Breast epithelium (tissue), 4 donors: ENCODE results near the gene GORASP1. TPM values are rescaled to one million over a fixed set of nuclear protein-coding genes. Genes with fewer than 3 reads are reported as not detected.

Experiments
- DNase-seq, 2 donors: peaks; one replicate each; pipeline ENCODE4 v3.0.0-alpha.2; 2019; ENCODE audit warnings: low spot score in 2 of 2
- H3K27ac ChIP-seq, 2 donors: fragments of 200-600 bp; sonication (generic) in 1 of 2; one replicate each; pipeline ENCODE4 v1.5.1; 2016 to 2019; ENCODE audit warnings: mild to moderate bottlenecking in 1 of 2
- H3K27me3 ChIP-seq, 2 donors: fragments of 200-600 bp; sonication (generic) in 1 of 2; one replicate each; pipeline versions ENCODE4 v1.5.1 to v1.6.0; 2017 to 2019; ENCODE audit warnings: control low read depth in 1 of 2, mild to moderate bottlenecking in 1 of 2
- H3K36me3 ChIP-seq: fragments of 200-600 bp; one replicate; pipeline ENCODE4 v1.5.1; 2019
- H3K4me1 ChIP-seq, 2 donors: fragments of 200-600 bp; sonication (generic); one replicate each; pipeline ENCODE4 v1.5.1; 2016 to 2019; ENCODE audit warnings: control low read depth in 1 of 2
- H3K4me3 ChIP-seq, 3 donors: fragments of 200-600 bp; sonication (generic); 1 replicate in 2 of 3; 2 replicates in 1 of 3; pipeline ENCODE4 v1.5.1; 2016 to 2019; ENCODE audit warnings: mild to moderate bottlenecking in 3 of 3, moderate library complexity in 2 of 3
- H3K9me3 ChIP-seq, 2 donors: fragments of 200-600 bp; sonication (generic) in 1 of 2; one replicate each; pipeline ENCODE4 v1.5.1; 2016 to 2019; ENCODE audit warnings: control low read depth in 1 of 2
- POLR2A ChIP-seq: fragments of 450-650 bp; IDR thresholded peaks from one replicate; pipeline ENCODE4 v1.6.1; 2016; ENCODE audit warnings: antibody characterized with exemption, mild to moderate bottlenecking, moderate library complexity
- POLR2AphosphoS5 ChIP-seq, 3 donors: sonication (generic); formaldehyde crosslinking; IDR thresholded peaks; one replicate each; pipeline ENCODE4 v1.6.1; 2017; ENCODE audit warnings: antibody characterized with exemption in 3 of 3
- intact Hi-C: fragments of 100-400 bp; cut with DNase I; formaldehyde crosslinking; loops from one replicate; pipeline ENCODE4 v1.15.1; 2023; ENCODE audit warnings: low total_unique reads
- total RNA-seq, 3 donors: library from RNA; depleted of rRNA; stranded (reverse); fragments of >200 nt; gene quantifications; one replicate each; pipeline ENCODE4 v1.1.0, GENCODE V29; 2016
- TF ChIP-seq, protein P1 (sequence below), 3 donors: fragments of 450-650 bp; IDR thresholded peaks; one replicate each; pipeline ENCODE4 v1.5.1; 2016 to 2017; ENCODE audit warnings: antibody characterized with exemption in 3 of 3, mild to moderate bottlenecking in 3 of 3, moderate library complexity in 3 of 3

GORASP1 gene
- 10 to 100 TPM; 58.2 to 98.8 (median 77.3) TPM for total RNA-seq

DNA sequence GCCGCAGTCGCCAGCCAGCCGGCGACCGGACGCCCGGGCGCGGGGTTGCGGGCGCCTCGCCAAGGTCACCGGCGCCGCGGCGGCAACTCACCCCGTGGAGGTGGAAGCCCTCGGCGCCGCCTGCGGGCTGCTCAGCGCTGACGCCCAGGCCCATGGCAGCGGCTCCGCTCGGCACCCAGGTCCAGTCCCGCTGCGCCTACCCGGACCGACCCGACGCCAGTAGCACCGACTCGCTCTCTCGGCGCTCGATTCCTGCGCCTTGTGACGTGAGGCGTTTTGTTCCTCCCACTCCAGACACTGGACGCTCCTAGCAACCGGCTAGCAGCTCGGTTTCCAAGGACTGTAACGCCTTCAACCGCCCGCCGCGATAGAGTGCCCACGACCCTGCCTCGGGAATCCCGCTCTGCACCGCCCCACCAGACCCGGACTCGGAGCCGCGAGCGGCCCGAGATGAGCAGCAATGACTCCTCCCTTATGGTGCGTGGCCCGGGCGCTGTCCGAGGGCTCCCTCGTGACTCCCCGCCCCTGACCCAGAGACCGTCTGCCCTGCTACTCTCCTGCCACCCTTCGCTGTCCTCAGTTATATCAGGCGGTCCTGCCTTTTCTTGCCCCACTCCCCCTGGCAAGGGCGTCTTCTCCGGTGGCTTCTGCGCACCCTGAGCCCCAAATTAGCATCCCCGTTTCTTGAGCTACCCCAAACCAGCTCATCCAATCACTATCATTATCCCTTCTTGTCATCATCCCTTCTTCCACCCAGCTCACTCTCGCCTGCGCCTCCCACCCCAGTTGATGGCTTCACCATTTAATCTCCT lies at the start of gene GORASP1, which contains the start of gene TTC21A:
Gene GORASP1, minus strand, starts transcription at position 240 of the 812 bp plus-strand sequence. Its CDS starts 86 bp downstream, at position 154.
Gene TTC21A, plus strand, starts transcription at position 293 of the 812 bp plus-strand sequence. Its CDS starts 158 bp downstream, at position 451.
- intact Hi-C loops, result loop anchor here (10.0 kb wide), 1 partner anchor 187 kb away; no protein-coding TSS in a partner anchor
- no peaks in the 10 kb centered on the region for H3K36me3 ChIP-seq
- peak within 1 kb of the TSS; percentile 80 to 99 (median 82) for H3K4me3 ChIP-seq
- peaks cover 8 to 37% of the 10 kb centered on the region in 2 donors for H3K4me1 ChIP-seq
- no peaks in the 10 kb centered on the region for H3K27me3 ChIP-seq
- H3K9me3 ChIP-seq, result no peaks in the 10 kb centered on the region
- peak; percentile 84 for DNase-seq
- H3K27ac ChIP-seq, result peak within 1 kb of the TSS; percentile 97 to 100
- TF ChIP-seq POLR2AphosphoS5 (IDR thresholded peaks at IDR 0.05) (peak; percentile 40 to 82 (median 49)), POLR2A (peak; percentile 52)
- TF ChIP-seq, protein P1, sequence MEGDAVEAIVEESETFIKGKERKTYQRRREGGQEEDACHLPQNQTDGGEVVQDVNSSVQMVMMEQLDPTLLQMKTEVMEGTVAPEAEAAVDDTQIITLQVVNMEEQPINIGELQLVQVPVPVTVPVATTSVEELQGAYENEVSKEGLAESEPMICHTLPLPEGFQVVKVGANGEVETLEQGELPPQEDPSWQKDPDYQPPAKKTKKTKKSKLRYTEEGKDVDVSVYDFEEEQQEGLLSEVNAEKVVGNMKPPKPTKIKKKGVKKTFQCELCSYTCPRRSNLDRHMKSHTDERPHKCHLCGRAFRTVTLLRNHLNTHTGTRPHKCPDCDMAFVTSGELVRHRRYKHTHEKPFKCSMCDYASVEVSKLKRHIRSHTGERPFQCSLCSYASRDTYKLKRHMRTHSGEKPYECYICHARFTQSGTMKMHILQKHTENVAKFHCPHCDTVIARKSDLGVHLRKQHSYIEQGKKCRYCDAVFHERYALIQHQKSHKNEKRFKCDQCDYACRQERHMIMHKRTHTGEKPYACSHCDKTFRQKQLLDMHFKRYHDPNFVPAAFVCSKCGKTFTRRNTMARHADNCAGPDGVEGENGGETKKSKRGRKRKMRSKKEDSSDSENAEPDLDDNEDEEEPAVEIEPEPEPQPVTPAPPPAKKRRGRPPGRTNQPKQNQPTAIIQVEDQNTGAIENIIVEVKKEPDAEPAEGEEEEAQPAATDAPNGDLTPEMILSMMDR (IDR thresholded peaks at IDR 0.05), result no peak

DNA sequence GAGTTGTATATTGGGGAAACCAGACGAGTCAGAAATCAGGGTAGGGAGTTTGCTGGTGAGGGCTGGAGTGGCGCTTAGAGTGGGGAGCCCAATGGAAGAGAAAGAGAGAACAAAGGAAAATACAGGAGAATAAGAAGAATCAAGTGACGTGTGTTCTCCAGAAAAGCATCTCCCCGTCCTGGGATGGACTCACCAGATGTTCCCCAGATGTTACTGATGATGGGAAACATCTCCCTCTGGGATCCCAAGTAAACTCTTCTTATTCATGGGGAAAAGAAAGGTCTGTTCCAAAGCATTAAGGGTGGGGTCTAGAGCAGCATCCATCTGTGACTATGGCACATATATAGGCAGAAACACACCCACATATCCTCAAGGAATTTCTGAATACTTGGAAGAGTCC lies 49.0 kb upstream of the GORASP1 start:
- TF ChIP-seq POLR2A (no peak), POLR2AphosphoS5 (IDR thresholded peaks at IDR 0.05) (no peak)
- TF ChIP-seq, protein P1 (IDR thresholded peaks at IDR 0.05), result no peak
- H3K4me3 ChIP-seq, result no peak overlapping the region
- no peaks in the 10 kb centered on the region for H3K9me3 ChIP-seq
- no peaks in the 10 kb centered on the region for H3K27me3 ChIP-seq
- H3K36me3 ChIP-seq, result no peaks in the 10 kb centered on the region
- H3K27ac ChIP-seq, result peak overlapping the region in 1 of 2 donors; percentile 59
- DNase-seq, result no peak
- H3K4me1 ChIP-seq, result no peaks in the 10 kb centered on the region
- intact Hi-C loops, result no loop called here

DNA sequence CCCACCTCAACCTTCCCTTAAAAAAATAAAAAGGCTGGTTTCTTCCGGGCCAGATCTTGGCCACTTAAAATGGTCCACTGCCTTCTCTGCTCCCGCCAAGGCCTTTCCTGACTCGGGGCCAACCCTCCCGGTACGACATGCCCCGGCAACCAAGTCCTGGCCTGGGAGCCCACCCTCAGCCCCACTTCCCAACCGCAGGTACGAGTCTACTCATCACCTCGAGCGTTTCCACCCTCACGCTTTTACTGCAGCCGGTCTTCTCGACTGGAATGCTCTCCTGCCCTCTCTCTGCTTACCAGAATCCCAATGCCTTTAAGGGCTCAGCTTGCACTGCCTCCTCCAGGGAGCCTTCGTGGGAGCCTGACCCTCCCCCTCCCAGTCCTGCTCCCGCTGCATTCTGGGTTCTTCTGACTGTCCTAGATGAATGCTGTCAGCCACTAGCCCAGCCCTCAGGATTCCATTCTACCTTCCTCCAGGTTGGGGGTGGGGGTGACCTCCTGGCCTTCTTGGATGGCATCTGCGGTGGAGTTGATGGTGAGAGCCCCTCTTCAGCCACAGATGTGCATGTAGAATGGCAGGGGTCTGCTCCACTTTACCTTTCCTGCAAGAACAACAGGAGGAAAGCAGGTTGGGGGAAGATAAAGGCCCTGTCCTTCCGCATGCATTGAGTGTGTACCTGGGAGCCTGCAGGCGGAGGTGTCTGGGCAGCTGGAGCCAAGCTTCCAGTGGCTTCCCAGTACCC lies 47.0 kb upstream of the GORASP1 start:
- intact Hi-C loops, result no loop called here

DNA sequence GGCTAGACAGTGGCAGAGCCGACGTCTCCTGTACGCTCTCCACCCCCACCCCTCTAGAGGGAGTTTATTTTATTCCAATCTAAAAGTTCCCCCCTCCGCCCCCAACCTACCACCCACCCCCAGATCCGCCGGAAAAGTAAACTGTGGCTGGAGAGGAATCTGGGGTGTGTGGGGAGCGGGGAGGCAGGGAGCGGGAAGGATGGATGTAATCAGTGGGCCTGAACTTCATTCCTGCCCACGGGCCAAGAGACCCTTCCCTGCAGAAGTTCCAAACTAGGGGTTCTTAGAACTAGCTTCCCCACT lies 46.5 kb upstream of the GORASP1 start:
- H3K36me3 ChIP-seq, result no peaks in the 10 kb centered on the region
- H3K4me3 ChIP-seq, result peak overlapping the region; percentile 89 to 99 (median 94)
- peak overlapping the region; percentile 100 for H3K27ac ChIP-seq
- peaks cover 9 to 22% of the 10 kb centered on the region in 2 donors for H3K4me1 ChIP-seq
- no peaks in the 10 kb centered on the region for H3K9me3 ChIP-seq
- intact Hi-C loops, result no loop called here
- TF ChIP-seq POLR2AphosphoS5 (IDR thresholded peaks at IDR 0.05), result no peak
- no peak for TF ChIP-seq POLR2A
- TF ChIP-seq, protein P1 (IDR thresholded peaks at IDR 0.05), result no peak
- DNase-seq, result no peak
- no peaks in the 10 kb centered on the region for H3K27me3 ChIP-seq

More for the DNA sequence above, 47.0 kb upstream of the GORASP1 start:
- H3K4me1 ChIP-seq, result peaks cover 9 to 17% of the 10 kb centered on the region in 2 donors
- H3K9me3 ChIP-seq, result no peaks in the 10 kb centered on the region
- no peaks in the 10 kb centered on the region for H3K36me3 ChIP-seq
- H3K27ac ChIP-seq, result peak overlapping the region; percentile 100
- no peak for TF ChIP-seq POLR2A
- TF ChIP-seq POLR2AphosphoS5 (IDR thresholded peaks at IDR 0.05), result no peak
- TF ChIP-seq, protein P1 (IDR thresholded peaks at IDR 0.05), result no peak
- peak in 1 of 2 donors; percentile 59 for DNase-seq
- peak overlapping the region in 2 of 3 donors; percentile 89 to 99 for H3K4me3 ChIP-seq
- no peaks in the 10 kb centered on the region for H3K27me3 ChIP-seq
